Esophagus squamous epithelium (tissue), 4 donors: ENCODE measurements around the gene RUSF1.

Source experiments
- POLR2A ChIP-seq, 4 donors: fragments of 450-650 bp; IDR thresholded peaks; one replicate each; pipeline ENCODE4 v1.6.1; 2017; ENCODE audit warnings: antibody characterized with exemption in 4 of 4, mild to moderate bottlenecking in 4 of 4, moderate library complexity in 3 of 4
- TF ChIP-seq, protein P1 (sequence below), 6 experiments: fragments of 450-650 bp in 4 of 6; fragments of 200-600 bp in 2 of 6; sonication (generic) in 2 of 6; IDR thresholded peaks; one replicate each; pipeline ENCODE4 v1.5.1; 2016 to 2019; ENCODE audit warnings: antibody characterized with exemption in 6 of 6, mild to moderate bottlenecking in 4 of 6, moderate library complexity in 4 of 6

DNA sequence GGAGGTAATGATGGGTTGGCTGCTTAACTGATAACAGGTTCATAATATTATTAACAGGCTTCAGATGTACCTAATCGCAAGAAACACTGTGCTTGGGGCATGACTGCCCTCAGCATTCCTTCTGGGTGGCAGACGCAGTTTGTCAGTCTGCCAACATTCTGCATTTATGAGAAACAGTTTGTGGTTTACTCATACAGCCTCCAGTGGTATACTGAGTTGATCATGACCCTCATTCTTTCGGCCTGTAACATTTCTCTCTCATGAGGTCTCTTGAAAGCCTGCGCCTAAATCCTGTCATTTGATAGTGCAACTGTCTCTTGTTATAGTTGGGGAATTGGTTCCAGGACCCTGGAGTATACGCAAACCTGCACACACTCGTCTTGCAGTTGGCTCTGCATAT lies 4.9 kb upstream of the RUSF1 start:
- TF ChIP-seq, protein P1, sequence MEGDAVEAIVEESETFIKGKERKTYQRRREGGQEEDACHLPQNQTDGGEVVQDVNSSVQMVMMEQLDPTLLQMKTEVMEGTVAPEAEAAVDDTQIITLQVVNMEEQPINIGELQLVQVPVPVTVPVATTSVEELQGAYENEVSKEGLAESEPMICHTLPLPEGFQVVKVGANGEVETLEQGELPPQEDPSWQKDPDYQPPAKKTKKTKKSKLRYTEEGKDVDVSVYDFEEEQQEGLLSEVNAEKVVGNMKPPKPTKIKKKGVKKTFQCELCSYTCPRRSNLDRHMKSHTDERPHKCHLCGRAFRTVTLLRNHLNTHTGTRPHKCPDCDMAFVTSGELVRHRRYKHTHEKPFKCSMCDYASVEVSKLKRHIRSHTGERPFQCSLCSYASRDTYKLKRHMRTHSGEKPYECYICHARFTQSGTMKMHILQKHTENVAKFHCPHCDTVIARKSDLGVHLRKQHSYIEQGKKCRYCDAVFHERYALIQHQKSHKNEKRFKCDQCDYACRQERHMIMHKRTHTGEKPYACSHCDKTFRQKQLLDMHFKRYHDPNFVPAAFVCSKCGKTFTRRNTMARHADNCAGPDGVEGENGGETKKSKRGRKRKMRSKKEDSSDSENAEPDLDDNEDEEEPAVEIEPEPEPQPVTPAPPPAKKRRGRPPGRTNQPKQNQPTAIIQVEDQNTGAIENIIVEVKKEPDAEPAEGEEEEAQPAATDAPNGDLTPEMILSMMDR (IDR thresholded peaks at IDR 0.05), result no peak
- TF ChIP-seq POLR2A (IDR thresholded peaks at IDR 0.05), result no peak
